ENCODE measurements around the gene TAF11L14. TPM values are rescaled to one million over a fixed set of nuclear protein-coding genes. Genes with fewer than 3 reads are reported as not detected.
"Not testable (repeated sequence)": the region's sequence is repeated elsewhere in the genome, so short reads cannot be mapped to it uniquely, and the experiment has no call there.

The TAF11L14 gene
- total and polyA plus RNA-seq, 2 of the 4 experiments (the other 2 are of a cell fraction), result not detected

- H3K36me3 ChIP-seq (ENCODE audit: control insufficient read depth, insufficient read depth, low read length); H2AK9ac ChIP-seq (replicated peaks; ENCODE audit: low read depth, low read length, poor library complexity); H2BK120ac ChIP-seq (ENCODE audit: low read depth, low read length); H3K14ac ChIP-seq (replicated peaks; ENCODE audit: low read depth, low read length); H3K23ac ChIP-seq (ENCODE audit: low read depth, low read length); H3K79me1 ChIP-seq (ENCODE audit: low read depth in 1 of 2, low read length in 2 of 2); H2AK5ac ChIP-seq (ENCODE audit: low read depth, low read length); H3K4ac ChIP-seq (ENCODE audit: low read depth, low read length); H2BK20ac ChIP-seq (ENCODE audit: low read depth, low read length); H3K27ac ChIP-seq (ENCODE audit: insufficient read depth, low read length); H3K27me3 ChIP-seq (ENCODE audit: control insufficient read depth, insufficient read depth, low read length); H3K4me2 ChIP-seq (ENCODE audit: low read depth, low read length); H3K4me3 ChIP-seq (ENCODE audit: insufficient read depth, low read depth, low read length); H3K9me1 ChIP-seq (ENCODE audit: insufficient read depth, low read length); H3K9ac ChIP-seq (ENCODE audit: low read depth, low read length); H3K9me3 ChIP-seq (ENCODE audit: control insufficient read depth, insufficient read depth, low read length); H4K8ac ChIP-seq (ENCODE audit: low read depth in 2 of 2, low read length in 2 of 2); H3K4me1 ChIP-seq (ENCODE audit: control insufficient read depth, insufficient read depth, low read length); POLR2A ChIA-PET (ENCODE audit: unreplicated experiment); H4K91ac ChIP-seq (ENCODE audit: insufficient read depth, low read depth, low read length); CTCF ChIA-PET; H3K18ac ChIP-seq (ENCODE audit: low read depth, low read length); H3K56ac ChIP-seq (ENCODE audit: extremely low read depth, insufficient read depth, low read length); H2BK15ac ChIP-seq (ENCODE audit: low read depth, low read length); DNase-seq; H2AFZ ChIP-seq (replicated peaks; ENCODE audit: low read length, poor library complexity); H4K20me1 ChIP-seq (ENCODE audit: insufficient read depth, low read length); dilution Hi-C loops (cut with HindIII; ENCODE audit: low sequenced_read_pairs, unreplicated experiment); intact Hi-C loops (cut with micrococcal nuclease); H4K5ac ChIP-seq (ENCODE audit: low read depth, low read length); in situ Hi-C loops (cut with MboI; ENCODE audit: low sequenced_read_pairs); ATAC-seq (ENCODE audit: low read depth); H2BK5ac ChIP-seq (ENCODE audit: low read depth, low read length, poor library complexity, severe bottlenecking); BruUV-seq (replicated peaks): not testable (repeated sequence)
- WGBS, 2 experiments (ENCODE audit: extremely low coverage in 2 of 2, insufficient read length in 1 of 2), result no CpG with 5 or more reads among the region's 6 CpGs
Observed at GRCh38 chr5:17603880-17604279, 30.4 kb upstream of the TAF11L14 start, which contains the start of gene TAF11L11. TAF11L11 (plus strand) TSS chr5:17604183.
